Measurements from ENCODE around the gene QPCTL. TPM values are rescaled to one million over a fixed set of nuclear protein-coding genes. Genes with fewer than 3 reads are reported as not detected.

The QPCTL gene
- polyA plus RNA-seq, 1 of the 3 experiments (the other 2 are of a cell fraction) = 17.6 TPM

DNA sequence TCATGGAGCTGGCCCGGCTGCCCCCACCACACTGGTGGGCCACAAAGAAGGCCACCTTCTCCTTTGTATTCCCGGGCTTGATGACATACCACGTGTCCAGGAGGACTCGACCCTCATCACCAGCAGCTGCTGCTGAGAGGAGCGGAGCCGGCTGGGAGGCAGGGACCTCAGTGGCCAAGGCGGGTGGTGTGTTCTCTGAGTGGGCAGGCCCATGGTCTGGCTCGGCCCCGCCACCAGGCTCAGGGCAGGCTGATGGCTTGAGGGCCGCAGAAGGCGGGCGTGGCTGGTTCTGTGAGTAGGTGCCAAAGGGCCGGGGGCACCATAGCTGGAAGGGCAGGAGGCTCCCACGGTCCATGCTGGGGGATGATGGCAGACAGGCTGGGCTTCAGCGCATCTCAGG is 20.7 kb downstream of the QPCTL start:
- TF ChIP-seq ELF1 (IDR thresholded peaks at IDR 0.05) = no peak
- TF ChIP-seq, protein P1, sequence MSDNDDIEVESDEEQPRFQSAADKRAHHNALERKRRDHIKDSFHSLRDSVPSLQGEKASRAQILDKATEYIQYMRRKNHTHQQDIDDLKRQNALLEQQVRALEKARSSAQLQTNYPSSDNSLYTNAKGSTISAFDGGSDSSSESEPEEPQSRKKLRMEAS (IDR thresholded peaks at IDR 0.05; ENCODE audit: low read depth) = no peak
- no peak for TF ChIP-seq RCOR1 (IDR thresholded peaks at IDR 0.05; ENCODE audit: low read length)
- TF ChIP-seq EZH2phosphoT487 (IDR thresholded peaks at IDR 0.05; ENCODE audit: borderline replicate concordance, low read depth) = no peak
- TF ChIP-seq, protein P2, sequence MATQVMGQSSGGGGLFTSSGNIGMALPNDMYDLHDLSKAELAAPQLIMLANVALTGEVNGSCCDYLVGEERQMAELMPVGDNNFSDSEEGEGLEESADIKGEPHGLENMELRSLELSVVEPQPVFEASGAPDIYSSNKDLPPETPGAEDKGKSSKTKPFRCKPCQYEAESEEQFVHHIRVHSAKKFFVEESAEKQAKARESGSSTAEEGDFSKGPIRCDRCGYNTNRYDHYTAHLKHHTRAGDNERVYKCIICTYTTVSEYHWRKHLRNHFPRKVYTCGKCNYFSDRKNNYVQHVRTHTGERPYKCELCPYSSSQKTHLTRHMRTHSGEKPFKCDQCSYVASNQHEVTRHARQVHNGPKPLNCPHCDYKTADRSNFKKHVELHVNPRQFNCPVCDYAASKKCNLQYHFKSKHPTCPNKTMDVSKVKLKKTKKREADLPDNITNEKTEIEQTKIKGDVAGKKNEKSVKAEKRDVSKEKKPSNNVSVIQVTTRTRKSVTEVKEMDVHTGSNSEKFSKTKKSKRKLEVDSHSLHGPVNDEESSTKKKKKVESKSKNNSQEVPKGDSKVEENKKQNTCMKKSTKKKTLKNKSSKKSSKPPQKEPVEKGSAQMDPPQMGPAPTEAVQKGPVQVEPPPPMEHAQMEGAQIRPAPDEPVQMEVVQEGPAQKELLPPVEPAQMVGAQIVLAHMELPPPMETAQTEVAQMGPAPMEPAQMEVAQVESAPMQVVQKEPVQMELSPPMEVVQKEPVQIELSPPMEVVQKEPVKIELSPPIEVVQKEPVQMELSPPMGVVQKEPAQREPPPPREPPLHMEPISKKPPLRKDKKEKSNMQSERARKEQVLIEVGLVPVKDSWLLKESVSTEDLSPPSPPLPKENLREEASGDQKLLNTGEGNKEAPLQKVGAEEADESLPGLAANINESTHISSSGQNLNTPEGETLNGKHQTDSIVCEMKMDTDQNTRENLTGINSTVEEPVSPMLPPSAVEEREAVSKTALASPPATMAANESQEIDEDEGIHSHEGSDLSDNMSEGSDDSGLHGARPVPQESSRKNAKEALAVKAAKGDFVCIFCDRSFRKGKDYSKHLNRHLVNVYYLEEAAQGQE (IDR thresholded peaks at IDR 0.05; ENCODE audit: low read depth, low read length) = no peak
- TF ChIP-seq POLR2AphosphoS5 (IDR thresholded peaks at IDR 0.05; ENCODE audit: low read depth, low read length) = no peak
- TF ChIP-seq, protein P3, sequence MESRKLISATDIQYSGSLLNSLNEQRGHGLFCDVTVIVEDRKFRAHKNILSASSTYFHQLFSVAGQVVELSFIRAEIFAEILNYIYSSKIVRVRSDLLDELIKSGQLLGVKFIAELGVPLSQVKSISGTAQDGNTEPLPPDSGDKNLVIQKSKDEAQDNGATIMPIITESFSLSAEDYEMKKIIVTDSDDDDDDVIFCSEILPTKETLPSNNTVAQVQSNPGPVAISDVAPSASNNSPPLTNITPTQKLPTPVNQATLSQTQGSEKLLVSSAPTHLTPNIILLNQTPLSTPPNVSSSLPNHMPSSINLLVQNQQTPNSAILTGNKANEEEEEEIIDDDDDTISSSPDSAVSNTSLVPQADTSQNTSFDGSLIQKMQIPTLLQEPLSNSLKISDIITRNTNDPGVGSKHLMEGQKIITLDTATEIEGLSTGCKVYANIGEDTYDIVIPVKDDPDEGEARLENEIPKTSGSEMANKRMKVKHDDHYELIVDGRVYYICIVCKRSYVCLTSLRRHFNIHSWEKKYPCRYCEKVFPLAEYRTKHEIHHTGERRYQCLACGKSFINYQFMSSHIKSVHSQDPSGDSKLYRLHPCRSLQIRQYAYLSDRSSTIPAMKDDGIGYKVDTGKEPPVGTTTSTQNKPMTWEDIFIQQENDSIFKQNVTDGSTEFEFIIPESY (IDR thresholded peaks at IDR 0.05; ENCODE audit: borderline replicate concordance, low read depth) = no peak
- TF ChIP-seq RAD21 (IDR thresholded peaks at IDR 0.05; ENCODE audit: low read length) = no peak
- no peak for TF ChIP-seq TCF12 (IDR thresholded peaks at IDR 0.05)
- no peak for TF ChIP-seq FOXM1 (IDR thresholded peaks at IDR 0.05; ENCODE audit: low read depth)
- no peak for TF ChIP-seq NFIC (IDR thresholded peaks at IDR 0.05; ENCODE audit: borderline replicate concordance)
- no peak for TF ChIP-seq GABPA (IDR thresholded peaks at IDR 0.05; ENCODE audit: low read depth)
- Histone ChIP-seq H3K4me3 (ENCODE audit: low read depth in 2 of 2, low read length in 1 of 2) (no peak overlapping the region), H3K9me3 (no peaks in the 10 kb centered on the region), H3K27me3 (ENCODE audit: insufficient read depth) (no peaks in the 10 kb centered on the region), H4K20me1 (ENCODE audit: insufficient read depth) (no peaks in the 10 kb centered on the region), H2AFZ (ENCODE audit: low read depth) (no peak overlapping the region), H3K36me3 (replicated peaks in 1 of 2; ENCODE audit: control insufficient read depth in 1 of 2, insufficient read depth in 2 of 2, low read length in 1 of 2) (peaks cover 1 to 15% of the 10 kb centered on the region in 2 experiments), H3K4me2 (no peak overlapping the region), H3K79me2 (ENCODE audit: insufficient read depth) (peaks cover 46% of the 10 kb centered on the region), H3F3A (replicated peaks; ENCODE audit: insufficient read depth) (peaks cover 3% of the 10 kb centered on the region), H3K27ac (ENCODE audit: low read depth in 2 of 2, low read length in 1 of 2) (no peak overlapping the region), H3K9me2 (no peaks in the 10 kb centered on the region), H3K9ac (no peak overlapping the region), H3K4me1 (ENCODE audit: control insufficient read depth in 1 of 2, insufficient read depth in 2 of 2, low read depth in 1 of 2, low read length in 1 of 2) (peaks cover 0 to 7% of the 10 kb centered on the region in 2 experiments; a peak in 1 of 4 replicates)
- ChIA-PET CTCF (interaction anchor here (6.4 kb wide), 1 partner anchor 19 kb away, joined by 57 read pairs; the partner anchor contains the start of genes QPCTL and SNRPD2), POLR2A (interaction anchor here (1.0 kb wide), 1 partner anchor 21 kb away, joined by 3 read pairs; the partner anchor contains the start of gene QPCTL)
- DNase-seq = no peak
- WGBS (ENCODE audit: low lambda C conversion rate) = 94% methylated on average over 9 of the region's 15 CpGs

All from SK-N-SH (cell line).